Upper lobe of right lung (tissue), 1 donor: ENCODE measurements around the gene GPC5. TPM values are rescaled to one million over a fixed set of nuclear protein-coding genes. Genes with fewer than 3 reads are reported as not detected.

Source experiments
- ATAC-seq: fragments of 200-7000 bp; cut with Tn5 transposase; one replicate; pipeline ENCODE4 v1.9.1; 2020; ENCODE audit warnings: mild to moderate bottlenecking, moderate library complexity
- DNase-seq: peaks from one replicate; pipeline ENCODE4 v3.0.0-alpha.2; 2020
- H3K27ac ChIP-seq: fragments of 200-600 bp; one replicate; pipeline ENCODE4 v1.8.0; 2022
- H3K27me3 ChIP-seq: fragments of 200-600 bp; one replicate; pipeline ENCODE4 v1.8.0; 2022; ENCODE audit warnings: mild to moderate bottlenecking
- H3K36me3 ChIP-seq: fragments of 200-600 bp; one replicate; pipeline ENCODE4 v1.8.0; 2022
- H3K4me1 ChIP-seq: fragments of 200-600 bp; one replicate; pipeline ENCODE4 v1.8.0; 2022
- H3K4me3 ChIP-seq: fragments of 200-600 bp; one replicate; pipeline ENCODE4 v1.8.0; 2022; ENCODE audit warnings: mild to moderate bottlenecking
- H3K9me3 ChIP-seq: fragments of 200-600 bp; one replicate; pipeline ENCODE4 v1.8.0; 2022
- intact Hi-C: fragments of 100-400 bp; cut with DNase I; formaldehyde crosslinking; loops from one replicate; pipeline ENCODE4 v1.11.0; 2022
- total RNA-seq: library from RNA; stranded (reverse); fragmentation: NEBNext Ultra II Directional; extraction: Animal tissue kit (Norgen Biotek cat#: 25700); gene quantifications from one replicate; pipeline ENCODE4 v1.2.1, GENCODE V29; 2021
- TF ChIP-seq, protein P1 (sequence below): fragments of 200-600 bp; IDR thresholded peaks from one replicate; pipeline ENCODE4 v1.8.0; 2022; ENCODE audit warnings: antibody characterized with exemption
- donor health status: DM: no; HTN: yes; CAD: no; lungs with severe emphysema.

The GPC5 gene
- total RNA-seq, 1 donor from 2014 or later, result 8.1 TPM

DNA sequence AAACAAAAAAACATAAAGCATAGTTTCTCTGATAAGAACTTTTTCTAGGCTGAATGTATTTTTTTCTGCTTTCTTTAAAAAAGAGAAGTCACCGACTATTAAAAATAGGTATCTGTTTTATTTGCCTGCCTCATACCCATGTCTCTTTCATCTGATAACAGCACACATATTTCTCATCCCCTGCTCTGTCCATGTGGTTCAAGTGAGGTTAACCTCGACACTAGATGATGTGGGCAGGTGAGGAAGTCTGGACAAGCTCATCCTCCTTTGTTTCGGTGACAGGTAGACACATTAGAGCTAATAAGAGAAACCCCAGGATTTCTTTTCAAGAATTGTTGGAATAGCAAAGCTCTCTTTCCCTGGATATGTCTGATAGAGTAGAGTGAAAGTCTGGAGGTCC, 222.7 kb downstream of the GPC5 start:
- H3K4me3 ChIP-seq, result no peak overlapping the region
- no peak overlapping the region for H3K27ac ChIP-seq

GRCh38 chr13:91621963-91622362, 223.5 kb downstream of the GPC5 start:
- intact Hi-C loops, result no loop called here
- Histone ChIP-seq H3K4me1 (no peaks in the 10 kb centered on the region), H3K4me3 (no peak overlapping the region), H3K27me3 (no peaks in the 10 kb centered on the region), H3K27ac (no peak overlapping the region), H3K9me3 (no peaks in the 10 kb centered on the region), H3K36me3 (no peaks in the 10 kb centered on the region)
- TF ChIP-seq, protein P1, sequence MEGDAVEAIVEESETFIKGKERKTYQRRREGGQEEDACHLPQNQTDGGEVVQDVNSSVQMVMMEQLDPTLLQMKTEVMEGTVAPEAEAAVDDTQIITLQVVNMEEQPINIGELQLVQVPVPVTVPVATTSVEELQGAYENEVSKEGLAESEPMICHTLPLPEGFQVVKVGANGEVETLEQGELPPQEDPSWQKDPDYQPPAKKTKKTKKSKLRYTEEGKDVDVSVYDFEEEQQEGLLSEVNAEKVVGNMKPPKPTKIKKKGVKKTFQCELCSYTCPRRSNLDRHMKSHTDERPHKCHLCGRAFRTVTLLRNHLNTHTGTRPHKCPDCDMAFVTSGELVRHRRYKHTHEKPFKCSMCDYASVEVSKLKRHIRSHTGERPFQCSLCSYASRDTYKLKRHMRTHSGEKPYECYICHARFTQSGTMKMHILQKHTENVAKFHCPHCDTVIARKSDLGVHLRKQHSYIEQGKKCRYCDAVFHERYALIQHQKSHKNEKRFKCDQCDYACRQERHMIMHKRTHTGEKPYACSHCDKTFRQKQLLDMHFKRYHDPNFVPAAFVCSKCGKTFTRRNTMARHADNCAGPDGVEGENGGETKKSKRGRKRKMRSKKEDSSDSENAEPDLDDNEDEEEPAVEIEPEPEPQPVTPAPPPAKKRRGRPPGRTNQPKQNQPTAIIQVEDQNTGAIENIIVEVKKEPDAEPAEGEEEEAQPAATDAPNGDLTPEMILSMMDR, result no peak
- ATAC-seq, result no peak
- DNase-seq, result no peak

More for the DNA sequence above, 222.7 kb downstream of the GPC5 start:
- ATAC-seq, result no peak
- Histone ChIP-seq H3K27me3 (no peaks in the 10 kb centered on the region), H3K36me3 (no peaks in the 10 kb centered on the region), H3K9me3 (no peaks in the 10 kb centered on the region), H3K4me1 (no peaks in the 10 kb centered on the region)
- DNase-seq, result no peak
- TF ChIP-seq, protein P1, result no peak
- intact Hi-C loops, result no loop called here

- DNase-seq (no peak), ATAC-seq (no peak)
- no peak overlapping the region for H3K27ac ChIP-seq
- TF ChIP-seq, protein P1, result no peak
- no peaks in the 10 kb centered on the region for H3K36me3 ChIP-seq
- no peaks in the 10 kb centered on the region for H3K9me3 ChIP-seq
- no peak overlapping the region for H3K4me3 ChIP-seq
- H3K4me1 ChIP-seq, result no peaks in the 10 kb centered on the region
- H3K27me3 ChIP-seq, result no peaks in the 10 kb centered on the region
- intact Hi-C loops, result no loop called here
Measured at GRCh38 chr13:91622778-91623550, 224.5 kb downstream of the GPC5 start.

GRCh38 chr13:91627952-91628739, 229.7 kb downstream of the GPC5 start:
- H3K9me3 ChIP-seq, result no peaks in the 10 kb centered on the region
- no peak overlapping the region for H3K4me3 ChIP-seq
- no peaks in the 10 kb centered on the region for H3K36me3 ChIP-seq
- intact Hi-C loops, result no loop called here
- DNase-seq (no peak), ATAC-seq (no peak)
- H3K4me1 ChIP-seq, result no peaks in the 10 kb centered on the region
- H3K27ac ChIP-seq, result no peak overlapping the region
- TF ChIP-seq, protein P1, result no peak
- H3K27me3 ChIP-seq, result no peaks in the 10 kb centered on the region

DNA sequence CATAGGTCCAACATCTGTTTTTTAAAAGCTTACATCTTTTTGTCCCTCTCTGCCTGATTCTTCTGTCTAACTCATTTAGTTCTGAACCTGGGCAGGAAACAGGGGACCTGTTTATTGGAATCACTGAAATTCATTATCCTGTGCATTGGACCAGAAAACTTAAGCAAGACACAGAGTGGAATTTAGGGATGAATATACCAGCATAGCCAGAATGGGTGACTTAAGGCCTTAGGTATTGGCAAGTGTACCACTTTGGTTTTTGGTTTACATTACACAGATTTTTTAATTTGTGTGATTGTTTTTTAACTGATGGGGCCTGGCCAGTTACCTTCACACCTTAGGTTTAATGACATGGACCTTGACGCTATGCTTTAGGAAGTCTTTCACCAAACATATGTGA, 232.5 kb downstream of the GPC5 start:
- no peaks in the 10 kb centered on the region for H3K27me3 ChIP-seq
- no peaks in the 10 kb centered on the region for H3K4me1 ChIP-seq
- H3K4me3 ChIP-seq, result no peak overlapping the region
- no peaks in the 10 kb centered on the region for H3K36me3 ChIP-seq
- no peak overlapping the region for H3K27ac ChIP-seq
- no peaks in the 10 kb centered on the region for H3K9me3 ChIP-seq
- intact Hi-C loops, result no loop called here
- ATAC-seq (no peak), DNase-seq (no peak)
- TF ChIP-seq, protein P1, result no peak
